Type B pancreatic cell (in vitro differentiated cells): ENCODE results near the gene KCTD7. TPM values are rescaled to one million over a fixed set of nuclear protein-coding genes. Genes with fewer than 3 reads are reported as not detected.
"Not testable (repeated sequence)": the region's sequence is repeated elsewhere in the genome, so short reads cannot be mapped to it uniquely, and the experiment has no call there.

ENCODE experiments used
- DNase-seq: peaks from one replicate; pipeline ENCODE4 v3.0.0; 2021; ENCODE audit warnings: mixed read lengths; ENCODE audit not compliant: unreplicated experiment; ENCODE audit errors: extremely low spot score
- H3K27ac Mint-ChIP-seq: 2 replicates; pipeline ENCODE4 v1.8.0; 2021; ENCODE audit warnings: mild to moderate bottlenecking, mixed read lengths
- H3K27me3 Mint-ChIP-seq: 2 replicates; pipeline ENCODE4 v1.8.0; 2021; ENCODE audit warnings: mixed read lengths
- H3K36me3 Mint-ChIP-seq: 2 replicates; pipeline ENCODE4 v1.8.0; 2021; ENCODE audit warnings: mixed read lengths
- H3K4me1 Mint-ChIP-seq: one replicate; pipeline ENCODE4 v1.8.0; 2021; ENCODE audit warnings: mixed read lengths; ENCODE audit not compliant: unreplicated experiment
- H3K4me3 Mint-ChIP-seq: 2 replicates; pipeline ENCODE4 v1.8.0; 2021; ENCODE audit warnings: mild to moderate bottlenecking, mixed read lengths
- H3K9me3 Mint-ChIP-seq: 2 replicates; pipeline ENCODE4 v1.8.0; 2021; ENCODE audit warnings: mixed read lengths
- CTCF ChIP-seq: fragments of 200-600 bp; sonication (generic); conservative IDR thresholded peaks from 2 replicates; pipeline ENCODE4 v1.5.0; 2021; ENCODE audit warnings: antibody characterized with exemption, mild to moderate bottlenecking
- total RNA-seq: library from RNA; stranded (reverse); gene quantifications from 2 replicates; pipeline ENCODE4 v1.2.1, GENCODE V29; 2021; ENCODE audit warnings: low replicate concordance

The KCTD7 gene
- total RNA-seq, 1 donor from 2014 or later: 13.7 TPM

GRCh38 chr7:66654275-66655112 lies 25.8 kb downstream of the KCTD7 start:
- Mint-ChIP-seq H3K9me3 (no peaks in the 10 kb centered on the region), H3K4me3 (peak overlapping the region; percentile 97), H3K27me3 (no peaks in the 10 kb centered on the region), H3K4me1 (peaks cover 15% of the 10 kb centered on the region), H3K36me3 (peaks cover 14% of the 10 kb centered on the region), H3K27ac (peak overlapping the region; percentile 98)
- no peak for TF ChIP-seq CTCF
- DNase-seq: peak; percentile 99

- H3K36me3 Mint-ChIP-seq: peaks cover 15% of the 10 kb centered on the region
- not testable (repeated sequence) for H3K9me3 Mint-ChIP-seq, DNase-seq, H3K27me3 Mint-ChIP-seq
- H3K27ac Mint-ChIP-seq: peak overlapping the region; percentile 98
- TF ChIP-seq CTCF: peak; percentile 18
- peaks cover 15% of the 10 kb centered on the region for H3K4me1 Mint-ChIP-seq
- peak overlapping the region; percentile 97 for H3K4me3 Mint-ChIP-seq
These were observed 26.6 kb downstream of the KCTD7 start for GRCh38 chr7:66655113-66655806.

GRCh38 chr7:66655826-66656485 lies 27.3 kb downstream of the KCTD7 start:
- H3K27ac Mint-ChIP-seq: peak overlapping the region; percentile 98
- peaks cover 15% of the 10 kb centered on the region for H3K4me1 Mint-ChIP-seq
- peak overlapping the region; percentile 97 for H3K4me3 Mint-ChIP-seq
- peaks cover 18% of the 10 kb centered on the region for H3K36me3 Mint-ChIP-seq
- H3K9me3 Mint-ChIP-seq, DNase-seq, H3K27me3 Mint-ChIP-seq: not testable (repeated sequence)

- no peak for TF ChIP-seq CTCF
- Mint-ChIP-seq H3K27ac (no peak overlapping the region), H3K36me3 (peaks cover 24% of the 10 kb centered on the region), H3K27me3 (no peaks in the 10 kb centered on the region), H3K4me1 (peaks cover 15% of the 10 kb centered on the region), H3K4me3 (no peak overlapping the region), H3K9me3 (no peaks in the 10 kb centered on the region)
- no peak for DNase-seq
These were observed 29.1 kb downstream of the KCTD7 start for GRCh38 chr7:66657798-66658197.

GRCh38 chr7:66662646-66663264 lies 34.1 kb downstream of the KCTD7 start:
- peaks cover 14% of the 10 kb centered on the region for H3K36me3 Mint-ChIP-seq
- H3K4me3 Mint-ChIP-seq: no peak overlapping the region
- H3K9me3 Mint-ChIP-seq: no peaks in the 10 kb centered on the region
- TF ChIP-seq CTCF: no peak
- no peak for DNase-seq
- H3K27me3 Mint-ChIP-seq: no peaks in the 10 kb centered on the region
- H3K27ac Mint-ChIP-seq: peak overlapping the region; percentile 26
- H3K4me1 Mint-ChIP-seq: peaks cover 5% of the 10 kb centered on the region
